NCI-H460 (cell line): ENCODE measurements around the gene PTPN12. TPM values are rescaled to one million over a fixed set of nuclear protein-coding genes. Genes with fewer than 3 reads are reported as not detected.
A peak's percentile ranks its signal among the peaks of the same experiment; 100 is the strongest.
"Not testable (repeated sequence)": the region's sequence is repeated elsewhere in the genome, so short reads cannot be mapped to it uniquely, and the experiment has no call there.

Experiments
- DNase-seq: peaks from one replicate; pipeline ENCODE4 v3.0.0-alpha.2; 2016; ENCODE audit warnings: low read depth; ENCODE audit errors: extremely low read depth
- polyA plus RNA-seq: library from polyadenylated mRNA; depleted of rRNA; stranded (reverse); fragments of >200 nt; gene quantifications from 2 replicates; pipeline ENCODE4 v1.2.3, GENCODE V29; 2014; cell fraction: nucleus; rRNA removed
- total RNA-seq: library from RNA; depleted of rRNA; stranded (reverse); fragments of >200 nt; shearing (Covaris generic); gene quantifications from 2 replicates; pipeline ENCODE4 v1.2.3, GENCODE V29; 2014; rRNA removed

The PTPN12 gene
- total RNA-seq, result 76.3 and 92.7 TPM in 2 replicates
- 47.0 and 47.4 TPM in 2 replicates for polyA plus RNA-seq

- DNase-seq, result no peak
These were observed at the start of gene PTPN12 for GRCh38 chr7:77537136-77537777. Gene PTPN12, plus strand, starts transcription at chr7:77537295. Its CDS starts 252 bp downstream, at chr7:77537547.

GRCh38 chr7:77488986-77489385, 48.1 kb upstream of the PTPN12 start:
- DNase-seq, result no peak

GRCh38 chr7:77497079-77497478, 40.0 kb upstream of the PTPN12 start:
- no peak for DNase-seq

GRCh38 chr7:77498659-77499379, 38.3 kb upstream of the PTPN12 start:
- no peak for DNase-seq

- no peak for DNase-seq
These were observed 35.9 kb upstream of the PTPN12 start for GRCh38 chr7:77501192-77501515.

GRCh38 chr7:77504951-77505350, 32.1 kb upstream of the PTPN12 start:
- DNase-seq, result no peak

GRCh38 chr7:77506899-77507298, 30.2 kb upstream of the PTPN12 start:
- no peak for DNase-seq

GRCh38 chr7:77513002-77513670, 24.0 kb upstream of the PTPN12 start:
- DNase-seq, result not testable (repeated sequence)

GRCh38 chr7:77516085-77516484, 21.0 kb upstream of the PTPN12 start:
- DNase-seq, result no peak

GRCh38 chr7:77520261-77520660, 16.8 kb upstream of the PTPN12 start:
- no peak for DNase-seq

GRCh38 chr7:77521537-77521936, 15.6 kb upstream of the PTPN12 start:
- not testable (repeated sequence) for DNase-seq

GRCh38 chr7:77524731-77525130, 12.4 kb upstream of the PTPN12 start:
- no peak for DNase-seq

- no peak for DNase-seq
These were observed 11.9 kb upstream of the PTPN12 start for GRCh38 chr7:77525231-77525630.

- no peak for DNase-seq
These were observed 8.7 kb upstream of the PTPN12 start for GRCh38 chr7:77528368-77528767.

- no peak for DNase-seq
These were observed 7.8 kb upstream of the PTPN12 start for GRCh38 chr7:77529279-77529678.

GRCh38 chr7:77531038-77531437, 6.1 kb upstream of the PTPN12 start:
- DNase-seq, result no peak

GRCh38 chr7:77532247-77532646, 4.8 kb upstream of the PTPN12 start:
- DNase-seq, result no peak

- not testable (repeated sequence) for DNase-seq
These were observed 4.4 kb upstream of the PTPN12 start for GRCh38 chr7:77532732-77533131.

GRCh38 chr7:77534046-77534445, 3.0 kb upstream of the PTPN12 start:
- DNase-seq, result not testable (repeated sequence)

- DNase-seq, result no peak
These were observed 1.1 kb upstream of the PTPN12 start for GRCh38 chr7:77536017-77536412.

GRCh38 chr7:77536413-77537135, 521 bp upstream of the PTPN12 start:
- DNase-seq, result peak; percentile 97
